ENCODE data around the gene REEP3.

The REEP3 gene

GRCh38 chr10:63591600-63592379, 70.6 kb downstream of the REEP3 start:
- TF ChIP-seq ISL1 (CRISPR knock-in tag; IDR thresholded peaks at IDR 0.05): peak; percentile 54
- no peak for TF ChIP-seq ZNF565 (CRISPR knock-in tag; conservative IDR thresholded peaks at IDR 0.05; ENCODE audit: low read depth)
- 0 out of 2 replicates have a peak, but pooled peaks have one; percentile 30 for TF ChIP-seq CREB5 (CRISPR knock-in tag; IDR thresholded peaks at IDR 0.05; ENCODE audit: low read depth)
- peak; percentile 73 for ATAC-seq

- TF ChIP-seq ZFP30 (CRISPR knock-in tag; IDR thresholded peaks at IDR 0.05): no peak
- ATAC-seq: no peak
Observed at GRCh38 chr10:63593576-63593975, 72.4 kb downstream of the REEP3 start.

- ATAC-seq: no peak
- TF ChIP-seq, protein P1, sequence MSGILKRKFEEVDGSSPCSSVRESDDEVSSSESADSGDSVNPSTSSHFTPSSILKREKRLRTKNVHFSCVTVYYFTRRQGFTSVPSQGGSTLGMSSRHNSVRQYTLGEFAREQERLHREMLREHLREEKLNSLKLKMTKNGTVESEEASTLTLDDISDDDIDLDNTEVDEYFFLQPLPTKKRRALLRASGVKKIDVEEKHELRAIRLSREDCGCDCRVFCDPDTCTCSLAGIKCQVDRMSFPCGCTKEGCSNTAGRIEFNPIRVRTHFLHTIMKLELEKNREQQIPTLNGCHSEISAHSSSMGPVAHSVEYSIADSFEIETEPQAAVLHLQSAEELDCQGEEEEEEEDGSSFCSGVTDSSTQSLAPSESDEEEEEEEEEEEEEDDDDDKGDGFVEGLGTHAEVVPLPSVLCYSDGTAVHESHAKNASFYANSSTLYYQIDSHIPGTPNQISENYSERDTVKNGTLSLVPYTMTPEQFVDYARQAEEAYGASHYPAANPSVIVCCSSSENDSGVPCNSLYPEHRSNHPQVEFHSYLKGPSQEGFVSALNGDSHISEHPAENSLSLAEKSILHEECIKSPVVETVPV (CRISPR knock-in tag; IDR thresholded peaks at IDR 0.05): no peak
- no peak for TF ChIP-seq ISL1 (CRISPR knock-in tag; IDR thresholded peaks at IDR 0.05)
- TF ChIP-seq ZFP3 (CRISPR knock-in tag; IDR thresholded peaks at IDR 0.05): no peak
- no peak for TF ChIP-seq ESRRG (CRISPR knock-in tag; IDR thresholded peaks at IDR 0.05)
- TF ChIP-seq TCF4 (CRISPR knock-in tag; IDR thresholded peaks at IDR 0.05; ENCODE audit: borderline replicate concordance): no peak
- no peak for TF ChIP-seq ZNF565 (CRISPR knock-in tag; conservative IDR thresholded peaks at IDR 0.05; ENCODE audit: low read depth)
- no peak for TF ChIP-seq BACH2 (CRISPR knock-in tag; IDR thresholded peaks at IDR 0.05; ENCODE audit: borderline replicate concordance)
- no peak for TF ChIP-seq ZFP30 (CRISPR knock-in tag; IDR thresholded peaks at IDR 0.05)
- TF ChIP-seq ZNF8 (CRISPR knock-in tag; IDR thresholded peaks at IDR 0.05): no peak
- no peak for TF ChIP-seq POU6F1 (CRISPR knock-in tag; IDR thresholded peaks at IDR 0.05; ENCODE audit: borderline replicate concordance, low read depth)
Observed at GRCh38 chr10:63595072-63595471, 73.9 kb downstream of the REEP3 start.

- TF ChIP-seq, protein P2, sequence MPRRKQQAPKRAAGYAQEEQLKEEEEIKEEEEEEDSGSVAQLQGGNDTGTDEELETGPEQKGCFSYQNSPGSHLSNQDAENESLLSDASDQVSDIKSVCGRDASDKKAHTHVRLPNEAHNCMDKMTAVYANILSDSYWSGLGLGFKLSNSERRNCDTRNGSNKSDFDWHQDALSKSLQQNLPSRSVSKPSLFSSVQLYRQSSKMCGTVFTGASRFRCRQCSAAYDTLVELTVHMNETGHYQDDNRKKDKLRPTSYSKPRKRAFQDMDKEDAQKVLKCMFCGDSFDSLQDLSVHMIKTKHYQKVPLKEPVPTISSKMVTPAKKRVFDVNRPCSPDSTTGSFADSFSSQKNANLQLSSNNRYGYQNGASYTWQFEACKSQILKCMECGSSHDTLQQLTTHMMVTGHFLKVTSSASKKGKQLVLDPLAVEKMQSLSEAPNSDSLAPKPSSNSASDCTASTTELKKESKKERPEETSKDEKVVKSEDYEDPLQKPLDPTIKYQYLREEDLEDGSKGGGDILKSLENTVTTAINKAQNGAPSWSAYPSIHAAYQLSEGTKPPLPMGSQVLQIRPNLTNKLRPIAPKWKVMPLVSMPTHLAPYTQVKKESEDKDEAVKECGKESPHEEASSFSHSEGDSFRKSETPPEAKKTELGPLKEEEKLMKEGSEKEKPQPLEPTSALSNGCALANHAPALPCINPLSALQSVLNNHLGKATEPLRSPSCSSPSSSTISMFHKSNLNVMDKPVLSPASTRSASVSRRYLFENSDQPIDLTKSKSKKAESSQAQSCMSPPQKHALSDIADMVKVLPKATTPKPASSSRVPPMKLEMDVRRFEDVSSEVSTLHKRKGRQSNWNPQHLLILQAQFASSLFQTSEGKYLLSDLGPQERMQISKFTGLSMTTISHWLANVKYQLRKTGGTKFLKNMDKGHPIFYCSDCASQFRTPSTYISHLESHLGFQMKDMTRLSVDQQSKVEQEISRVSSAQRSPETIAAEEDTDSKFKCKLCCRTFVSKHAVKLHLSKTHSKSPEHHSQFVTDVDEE (CRISPR knock-in tag; IDR thresholded peaks at IDR 0.05): no peak
- TF ChIP-seq GLIS3 (CRISPR knock-in tag; IDR thresholded peaks at IDR 0.05): no peak
- TF ChIP-seq ZC3H10 (CRISPR knock-in tag; IDR thresholded peaks at IDR 0.05): no peak
- TF ChIP-seq TOX (CRISPR knock-in tag; IDR thresholded peaks at IDR 0.05; ENCODE audit: borderline replicate concordance): no peak
- no peak for TF ChIP-seq ZNF70 (CRISPR knock-in tag; IDR thresholded peaks at IDR 0.05)
Observed at GRCh38 chr10:63596924-63597323, 75.7 kb downstream of the REEP3 start.

GRCh38 chr10:63600540-63600939, 79.3 kb downstream of the REEP3 start:
- no peak for ATAC-seq
- TF ChIP-seq ZNF70 (CRISPR knock-in tag; IDR thresholded peaks at IDR 0.05) (no peak), PATZ1 (CRISPR knock-in tag; IDR thresholded peaks at IDR 0.05; ENCODE audit: borderline replicate concordance) (no peak), ZC3H10 (CRISPR knock-in tag; IDR thresholded peaks at IDR 0.05) (no peak), RARB (CRISPR knock-in tag; IDR thresholded peaks at IDR 0.05) (no peak), PPARA (CRISPR knock-in tag; IDR thresholded peaks at IDR 0.05; ENCODE audit: borderline replicate concordance) (no peak), OSR1 (CRISPR knock-in tag; IDR thresholded peaks at IDR 0.05) (no peak), ISL1 (CRISPR knock-in tag; IDR thresholded peaks at IDR 0.05) (no peak), BACH2 (CRISPR knock-in tag; IDR thresholded peaks at IDR 0.05; ENCODE audit: borderline replicate concordance) (no peak), ARNTL (CRISPR knock-in tag; IDR thresholded peaks at IDR 0.05; ENCODE audit: borderline replicate concordance, low read depth) (no peak), TOX (CRISPR knock-in tag; IDR thresholded peaks at IDR 0.05; ENCODE audit: borderline replicate concordance) (no peak), ZFP3 (CRISPR knock-in tag; IDR thresholded peaks at IDR 0.05) (no peak), ZNF565 (CRISPR knock-in tag; conservative IDR thresholded peaks at IDR 0.05; ENCODE audit: low read depth) (no peak), ZNF8 (CRISPR knock-in tag; IDR thresholded peaks at IDR 0.05) (no peak), ZFP30 (CRISPR knock-in tag; IDR thresholded peaks at IDR 0.05) (no peak)
- TF ChIP-seq, protein P2 (CRISPR knock-in tag; IDR thresholded peaks at IDR 0.05): no peak

More at GRCh38 chr10:63596924-63597323, 75.7 kb downstream of the REEP3 start:
- ATAC-seq: no peak

Measured in SK-N-SH treated with all-trans-retinoic acid at 6 μM for 48 hours (cell line).